SK-N-SH (cell line): ENCODE results near the gene PLAGL2. TPM values are rescaled to one million over a fixed set of nuclear protein-coding genes. Genes with fewer than 3 reads are reported as not detected.

Experiments
- CTCF ChIA-PET: fragments of 300-600, 350-600 bp; formaldehyde crosslinking; extraction: SDS; loops from one replicate; lab custom pipeline; 2021; lab: Yijun Ruan, JAX
- POLR2A ChIA-PET: fragments of 350-600 bp; sonication (Branson Sonifier 250); formaldehyde crosslinking; extraction: SDS; loops from one replicate; lab custom pipeline; 2020; ENCODE audit warnings: antibody characterized with exemption, inconsistent platforms; lab: Yijun Ruan, JAX
- DNase-seq: peaks from one replicate; pipeline ENCODE4 v3.0.0; 2012
- H2AFZ ChIP-seq: fragments of 200-600 bp; sonication (generic); 2 replicates; pipeline ENCODE4 v1.8.1; 2016; ENCODE audit warnings: antibody characterized with exemption, mild to moderate bottlenecking, low read depth
- H3F3A ChIP-seq: fragments of 200-600 bp; sonication (generic); replicated peaks from 2 replicates; pipeline ENCODE3; 2016; ENCODE audit warnings: antibody characterized with exemption, mild to moderate bottlenecking; ENCODE audit not compliant: insufficient read depth
- H3K27ac ChIP-seq, 2 experiments: fragments of 200-500 bp in 1 of 2; fragments of 200-600 bp in 1 of 2; sonication (Bioruptor generic) in 1 of 2; sonication (generic), shearing (Covaris generic) in 1 of 2; 2 replicates each; pipeline versions ENCODE4 v1.5.1 to v1.6.1; 2014 to 2016; ENCODE audit warnings: low read depth in 2 of 2, inconsistent platforms in 1 of 2, low read length in 1 of 2, mild to moderate bottlenecking in 1 of 2, mixed read lengths in 1 of 2
- H3K27me3 ChIP-seq: fragments of 200-600 bp; sonication (generic), shearing (Covaris generic); 2 replicates; pipeline ENCODE4 v1.6.1; 2016; ENCODE audit warnings: mixed run types; ENCODE audit not compliant: insufficient read depth
- H3K36me3 ChIP-seq, 2 experiments: fragments of 200-500 bp in 1 of 2; fragments of 200-600 bp in 1 of 2; sonication (Bioruptor generic) in 1 of 2; sonication (generic) in 1 of 2; replicated peaks in 1 of 2; 2 replicates each; pipeline versions ENCODE3 to v1.5.1; 2014 to 2016; ENCODE audit warnings: low read length in 1 of 2, mild to moderate bottlenecking in 1 of 2; ENCODE audit not compliant: insufficient read depth in 2 of 2, control insufficient read depth in 1 of 2
- H3K4me1 ChIP-seq, 2 experiments: fragments of 200-500 bp in 1 of 2; fragments of 200-600 bp in 1 of 2; sonication (Bioruptor generic) in 1 of 2; sonication (generic), shearing (Covaris generic) in 1 of 2; 2 replicates each; pipeline versions ENCODE4 v1.5.1 to v1.6.1; 2014 to 2016; ENCODE audit warnings: low read depth in 1 of 2, low read length in 1 of 2, mixed run types in 1 of 2; ENCODE audit not compliant: insufficient read depth in 2 of 2, control insufficient read depth in 1 of 2
- H3K4me2 ChIP-seq: fragments of 200-600 bp; sonication (generic), shearing (Covaris generic); 2 replicates; pipeline ENCODE4 v1.6.1; 2017; ENCODE audit warnings: mixed run types
- H3K4me3 ChIP-seq, 2 experiments: fragments of 200-500 bp in 1 of 2; fragments of 200-600 bp in 1 of 2; sonication (Bioruptor generic) in 1 of 2; sonication (generic), shearing (Covaris generic) in 1 of 2; 2 replicates each; pipeline versions ENCODE4 v1.5.1 to v1.8.1; 2014 to 2016; ENCODE audit warnings: low read depth in 2 of 2, inconsistent platforms in 1 of 2, low read length in 1 of 2, mild to moderate bottlenecking in 1 of 2, mixed read lengths in 1 of 2, moderate library complexity in 1 of 2
- H3K79me2 ChIP-seq: fragments of 200-600 bp; sonication (generic); 2 replicates; pipeline ENCODE4 v1.8.1; 2017; ENCODE audit warnings: mild to moderate bottlenecking; ENCODE audit not compliant: insufficient read depth
- H3K9ac ChIP-seq: fragments of 200-600 bp; sonication (generic); 2 replicates; pipeline ENCODE4 v1.6.1; 2017; ENCODE audit warnings: mixed run types
- H3K9me2 ChIP-seq: fragments of 200-600 bp; sonication (generic); 2 replicates; pipeline ENCODE4 v1.6.1; 2017; ENCODE audit warnings: mixed run types
- H3K9me3 ChIP-seq: fragments of 200-600 bp; sonication (generic); 2 replicates; pipeline ENCODE4 v1.6.1; 2017; ENCODE audit warnings: mixed run types, mild to moderate bottlenecking, moderate library complexity
- H4K20me1 ChIP-seq: fragments of 200-600 bp; sonication (generic); 2 replicates; pipeline ENCODE4 v1.6.1; 2017; ENCODE audit warnings: mild to moderate bottlenecking, mixed run types; ENCODE audit not compliant: insufficient read depth
- CTCF ChIP-seq: fragments of 200-600 bp; sonication (generic); IDR thresholded peaks from 2 replicates; pipeline ENCODE4 v1.6.1; 2017; ENCODE audit warnings: antibody characterized with exemption, mild to moderate bottlenecking, moderate library complexity
- ELF1 ChIP-seq: IDR thresholded peaks from 2 replicates; pipeline ENCODE4 v1.4.0; 2012
- FOSL2 ChIP-seq: IDR thresholded peaks from 2 replicates; pipeline ENCODE4 v1.4.0; 2012; ENCODE audit warnings: low read depth, mild to moderate bottlenecking, moderate library complexity, borderline replicate concordance
- GABPA ChIP-seq: IDR thresholded peaks from 2 replicates; pipeline ENCODE4 v1.4.0; 2012; ENCODE audit warnings: low read depth, mild to moderate bottlenecking
- GATA2 ChIP-seq: sonication (generic); formaldehyde crosslinking; IDR thresholded peaks from 2 replicates; pipeline ENCODE4 v1.5.0; 2020; ENCODE audit warnings: mild to moderate bottlenecking, missing genetic modification reagents
- REST ChIP-seq: IDR thresholded peaks from 2 replicates; pipeline ENCODE4 v1.6.1; 2012; ENCODE audit warnings: mild to moderate bottlenecking, low read depth, low read length, moderate library complexity
- RFX5 ChIP-seq: IDR thresholded peaks from 2 replicates; pipeline ENCODE4 v1.6.1; 2012; ENCODE audit warnings: mild to moderate bottlenecking, improper control_type of control experiment, low read length
- SIN3A ChIP-seq: IDR thresholded peaks from 2 replicates; pipeline ENCODE4 v1.6.1; 2012; ENCODE audit warnings: low read depth, mild to moderate bottlenecking, low read length, moderate library complexity, borderline replicate concordance
- TCF12 ChIP-seq: IDR thresholded peaks from 2 replicates; pipeline ENCODE4 v1.4.0; 2012
- TEAD4 ChIP-seq: IDR thresholded peaks from 2 replicates; pipeline ENCODE4 v1.4.0; 2012; ENCODE audit warnings: mild to moderate bottlenecking, borderline replicate concordance; ENCODE audit not compliant: insufficient read depth
- USF2 ChIP-seq: fragments of 150-350 bp; IDR thresholded peaks from 2 replicates; pipeline ENCODE4 v1.6.1; 2017; ENCODE audit warnings: antibody characterized with exemption, low read length, low read depth, borderline replicate concordance
- YY1 ChIP-seq: IDR thresholded peaks from 2 replicates; pipeline ENCODE4 v1.4.0; 2012; ENCODE audit warnings: low read depth, mild to moderate bottlenecking
- ZBTB33 ChIP-seq: IDR thresholded peaks from 2 replicates; pipeline ENCODE4 v1.4.0; 2012; ENCODE audit warnings: low read depth, borderline replicate concordance
- WGBS: methylation state at CpG from one replicate; pipeline ENCODE4 v1.1.6; 2017; ENCODE audit warnings: low lambda C conversion rate; 5-methylcytosine and 5-hydroxymethylcytosine counted together
- polyA plus RNA-seq, 3 experiments: library from polyadenylated mRNA; depleted of rRNA; stranded (reverse); fragments of >200 nt; gene quantifications; 2 replicates each; pipeline ENCODE4 v1.2.3, GENCODE V29; 2012

The PLAGL2 gene
- polyA plus RNA-seq, 1 of the 3 experiments (the other 2 are of a cell fraction): 4.0 TPM

- Histone ChIP-seq H3K9me3 (no peaks in the 10 kb centered on the region), H3K27ac (no peak overlapping the region), H3K4me2 (no peak overlapping the region), H3K9me2 (no peaks in the 10 kb centered on the region), H3K4me3 (no peak overlapping the region), H3F3A (peaks cover 12% of the 10 kb centered on the region), H3K9ac (no peak overlapping the region), H3K79me2 (no peaks in the 10 kb centered on the region), H2AFZ (no peak overlapping the region), H3K4me1 (peaks cover 0 to 2% of the 10 kb centered on the region in 2 experiments; a peak in 1 of 4 replicates), H3K36me3 (no peaks in the 10 kb centered on the region), H3K27me3 (no peaks in the 10 kb centered on the region), H4K20me1 (no peaks in the 10 kb centered on the region)
- ChIA-PET POLR2A (no interaction called here), CTCF (no interaction called here)
- no peak for DNase-seq
- TF ChIP-seq GABPA: no peak
- TF ChIP-seq ZBTB33: no peak
- no peak for TF ChIP-seq SIN3A
- no peak for TF ChIP-seq RFX5
- TF ChIP-seq YY1: no peak
- TF ChIP-seq CTCF: no peak
- TF ChIP-seq FOSL2: no peak
- TF ChIP-seq USF2: no peak
- no peak for TF ChIP-seq TEAD4
- no peak for TF ChIP-seq GATA2 (CRISPR knock-in tag)
- TF ChIP-seq TCF12: no peak
- no peak for TF ChIP-seq ELF1
- no peak for TF ChIP-seq REST
- WGBS: 62% methylated on average over 3 of the region's 3 CpGs
Measured at GRCh38 chr20:32251470-32251869, 43.9 kb upstream of the PLAGL2 start.
